Activated CD4-positive, alpha-beta T cell treated with anti-CD3 and anti-CD28 coated beads, Interleukin-2, amount 10 ng/mL, durations not matched to agents 7 days and 5 days (primary cell): ENCODE measurements around the gene CEP41. TPM values are rescaled to one million over a fixed set of nuclear protein-coding genes. Genes with fewer than 3 reads are reported as not detected.
"Not testable (repeated sequence)": the region's sequence is repeated elsewhere in the genome, so short reads cannot be mapped to it uniquely, and the experiment has no call there.

Experiments
- CTCF ChIA-PET: fragments of 350-600 bp; sonication (Branson Sonifier 250); formaldehyde crosslinking; loops from one replicate; lab custom pipeline; 2021; ENCODE audit warnings: antibody characterized with exemption; lab: Charles Lee
- POLR2A ChIA-PET: fragments of 350-600 bp; sonication (Branson Sonifier 250); formaldehyde crosslinking; loops from one replicate; lab custom pipeline; 2021; ENCODE audit warnings: antibody characterized with exemption; lab: Charles Lee
- DNase-seq: peaks from one replicate; pipeline ENCODE4 v3.0.0-alpha.2; 2020
- H3K27ac Mint-ChIP-seq: one replicate; pipeline ENCODE4 v1.8.0; 2021; ENCODE audit warnings: mild to moderate bottlenecking, moderate library complexity, mixed read lengths
- H3K27me3 Mint-ChIP-seq: one replicate; pipeline ENCODE4 v1.8.0; 2021; ENCODE audit warnings: mixed read lengths
- H3K36me3 Mint-ChIP-seq: one replicate; pipeline ENCODE4 v1.8.0; 2021; ENCODE audit warnings: low read depth, mixed read lengths
- H3K4me1 Mint-ChIP-seq: one replicate; pipeline ENCODE4 v1.8.0; 2021; ENCODE audit warnings: mixed read lengths
- H3K4me3 Mint-ChIP-seq: one replicate; pipeline ENCODE4 v1.8.0; 2021; ENCODE audit warnings: mild to moderate bottlenecking, moderate library complexity, mixed read lengths
- H3K9me3 Mint-ChIP-seq: one replicate; pipeline ENCODE4 v1.8.0; 2021; ENCODE audit warnings: mixed read lengths
- total RNA-seq, 2 experiments: library from RNA; stranded (reverse); gene quantifications; one replicate each; pipeline ENCODE4 v1.2.3, GENCODE V29; 2021

CEP41 gene
- total RNA-seq, 2 experiments from 2014 or later: 18.5 to 19.6 TPM

GRCh38 chr7:130379921-130380860 lies 60.6 kb downstream of the CEP41 start, which contains the start of gene CPA1:
Gene CPA1, plus strand, starts transcription at chr7:130380494. Its CDS starts 27 bp downstream, at chr7:130380521.
- Mint-ChIP-seq H3K9me3 (peaks cover 6% of the 10 kb centered on the region), H3K4me1 (no peaks in the 10 kb centered on the region), H3K4me3 (no peak within 1 kb of the TSS), H3K27me3 (no peaks in the 10 kb centered on the region), H3K36me3 (no peaks in the 10 kb centered on the region), H3K27ac (peak within 1 kb of the TSS; percentile 66)
- DNase-seq: no peak
- ChIA-PET POLR2A (no interaction called here), CTCF (no interaction called here)

GRCh38 chr7:130379532-130379920 lies 61.3 kb downstream of the CEP41 start:
- Mint-ChIP-seq H3K9me3 (peaks cover 6% of the 10 kb centered on the region), H3K27me3 (no peaks in the 10 kb centered on the region), H3K4me1 (no peaks in the 10 kb centered on the region), H3K27ac (no peak overlapping the region), H3K4me3 (no peak overlapping the region), H3K36me3 (no peaks in the 10 kb centered on the region)
- CTCF ChIA-PET: no interaction called here
- POLR2A ChIA-PET: no interaction called here
- DNase-seq: no peak

GRCh38 chr7:130379019-130379418 lies 61.8 kb downstream of the CEP41 start:
- H3K27me3 Mint-ChIP-seq: no peaks in the 10 kb centered on the region
- no peaks in the 10 kb centered on the region for H3K36me3 Mint-ChIP-seq
- ChIA-PET POLR2A (no interaction called here), CTCF (interaction anchor here (0.6 kb wide), 1 partner anchor 106 kb away, joined by 3 read pairs; no protein-coding TSS in a partner anchor)
- H3K4me3 Mint-ChIP-seq: no peak overlapping the region
- no peak for DNase-seq
- peaks cover 6% of the 10 kb centered on the region for H3K9me3 Mint-ChIP-seq
- H3K4me1 Mint-ChIP-seq: no peaks in the 10 kb centered on the region
- no peak overlapping the region for H3K27ac Mint-ChIP-seq

GRCh38 chr7:130377178-130377577 lies 63.6 kb downstream of the CEP41 start:
- CTCF ChIA-PET: no interaction called here
- H3K9me3 Mint-ChIP-seq: peaks cover 6% of the 10 kb centered on the region
- H3K4me3 Mint-ChIP-seq: no peak overlapping the region
- no peak for DNase-seq
- H3K4me1 Mint-ChIP-seq: no peaks in the 10 kb centered on the region
- H3K27me3 Mint-ChIP-seq: no peaks in the 10 kb centered on the region
- H3K27ac Mint-ChIP-seq: no peak overlapping the region
- POLR2A ChIA-PET: no interaction called here
- H3K36me3 Mint-ChIP-seq: no peaks in the 10 kb centered on the region

GRCh38 chr7:130376461-130376860 lies 64.4 kb downstream of the CEP41 start:
- H3K9me3 Mint-ChIP-seq, H3K27me3 Mint-ChIP-seq, H3K36me3 Mint-ChIP-seq, POLR2A ChIA-PET, DNase-seq, CTCF ChIA-PET, H3K4me1 Mint-ChIP-seq, H3K27ac Mint-ChIP-seq, H3K4me3 Mint-ChIP-seq: not testable (repeated sequence)

- no peak for DNase-seq
- CTCF ChIA-PET: no interaction called here
- H3K27me3 Mint-ChIP-seq: no peaks in the 10 kb centered on the region
- H3K9me3 Mint-ChIP-seq: peaks cover 6% of the 10 kb centered on the region
- H3K36me3 Mint-ChIP-seq: no peaks in the 10 kb centered on the region
- no peak overlapping the region for H3K4me3 Mint-ChIP-seq
- POLR2A ChIA-PET: no interaction called here
- H3K4me1 Mint-ChIP-seq: peaks cover 4% of the 10 kb centered on the region
- H3K27ac Mint-ChIP-seq: no peak overlapping the region
These were observed 66.3 kb downstream of the CEP41 start for GRCh38 chr7:130374507-130374906.

- no peak overlapping the region for H3K4me3 Mint-ChIP-seq
- no peak for DNase-seq
- CTCF ChIA-PET: no interaction called here
- H3K36me3 Mint-ChIP-seq: no peaks in the 10 kb centered on the region
- H3K4me1 Mint-ChIP-seq: peaks cover 20% of the 10 kb centered on the region
- POLR2A ChIA-PET: no interaction called here
- H3K27ac Mint-ChIP-seq: no peak overlapping the region
- H3K27me3 Mint-ChIP-seq: no peaks in the 10 kb centered on the region
- H3K9me3 Mint-ChIP-seq: peaks cover 6% of the 10 kb centered on the region
These were observed 68.2 kb downstream of the CEP41 start for GRCh38 chr7:130372402-130373165.

- H3K27me3 Mint-ChIP-seq: no peaks in the 10 kb centered on the region
- DNase-seq: no peak
- peaks cover 5% of the 10 kb centered on the region for H3K9me3 Mint-ChIP-seq
- H3K36me3 Mint-ChIP-seq: peaks cover 3% of the 10 kb centered on the region
- no peak overlapping the region for H3K27ac Mint-ChIP-seq
- CTCF ChIA-PET: interaction anchor here (0.6 to 2.2 kb wide), 4 partner anchors 8 to 407 kb away, joined by 3 to 5 read pairs (median 4); no protein-coding TSS in a partner anchor
- POLR2A ChIA-PET: no interaction called here
- peaks cover 27% of the 10 kb centered on the region for H3K4me1 Mint-ChIP-seq
- H3K4me3 Mint-ChIP-seq: no peak overlapping the region
These were observed 69.8 kb downstream of the CEP41 start for GRCh38 chr7:130371046-130371445.

GRCh38 chr7:130369831-130370550 lies 70.8 kb downstream of the CEP41 start:
- Mint-ChIP-seq H3K27ac (peak overlapping the region; percentile 72), H3K36me3 (peaks cover 3% of the 10 kb centered on the region), H3K4me3 (no peak overlapping the region), H3K27me3 (no peaks in the 10 kb centered on the region), H3K4me1 (peaks cover 27% of the 10 kb centered on the region), H3K9me3 (peaks cover 5% of the 10 kb centered on the region)
- CTCF ChIA-PET: interaction anchor here (2.2 kb wide), 1 partner anchor 12 kb away, joined by 5 read pairs; no protein-coding TSS in a partner anchor
- POLR2A ChIA-PET: no interaction called here
- DNase-seq: no peak

GRCh38 chr7:130369110-130369711 lies 71.6 kb downstream of the CEP41 start:
- ChIA-PET POLR2A (no interaction called here), CTCF (no interaction called here)
- Mint-ChIP-seq H3K36me3 (peaks cover 3% of the 10 kb centered on the region), H3K27ac (peak overlapping the region; percentile 72), H3K4me3 (no peak overlapping the region), H3K4me1 (peaks cover 27% of the 10 kb centered on the region), H3K27me3 (no peaks in the 10 kb centered on the region), H3K9me3 (peaks cover 5% of the 10 kb centered on the region)
- no peak for DNase-seq

- CTCF ChIA-PET: no interaction called here
- no peak for DNase-seq
- Mint-ChIP-seq H3K4me3 (no peak overlapping the region), H3K4me1 (peaks cover 27% of the 10 kb centered on the region), H3K27ac (no peak overlapping the region), H3K36me3 (peaks cover 3% of the 10 kb centered on the region), H3K9me3 (peaks cover 5% of the 10 kb centered on the region), H3K27me3 (no peaks in the 10 kb centered on the region)
- POLR2A ChIA-PET: no interaction called here
These were observed 72.7 kb downstream of the CEP41 start for GRCh38 chr7:130367836-130368746.
